H9 (cell line): ENCODE measurements around the gene SMYD1. TPM values are rescaled to one million over a fixed set of nuclear protein-coding genes. Genes with fewer than 3 reads are reported as not detected.

Experiments
- DNase-seq: peaks from one replicate; pipeline ENCODE4 v3.0.0-alpha.2; 2017
- H2AFZ ChIP-seq: one replicate; pipeline ENCODE4 v1.6.1; 2013; ENCODE audit warnings: mild to moderate bottlenecking, low read length, control low read depth, moderate library complexity
- H2AK5ac ChIP-seq: 2 replicates; pipeline ENCODE4 v1.6.1; 2013; ENCODE audit warnings: low read length, control low read depth, mixed read lengths; ENCODE audit not compliant: insufficient read length
- H2BK120ac ChIP-seq: one replicate; pipeline ENCODE4 v1.6.1; 2013; ENCODE audit warnings: low read depth, mild to moderate bottlenecking, low read length, control low read depth, inconsistent platforms; ENCODE audit not compliant: poor library complexity, severe bottlenecking
- H2BK12ac ChIP-seq: 2 replicates; pipeline ENCODE4 v1.6.1; 2013; ENCODE audit warnings: low read length, control low read depth, mixed read lengths, low read depth; ENCODE audit not compliant: insufficient read length
- H2BK15ac ChIP-seq: 2 replicates; pipeline ENCODE4 v1.6.1; 2013; ENCODE audit warnings: low read depth, low read length, control low read depth
- H2BK20ac ChIP-seq: one replicate; pipeline ENCODE4 v1.6.1; 2013; ENCODE audit warnings: low read depth, mild to moderate bottlenecking, low read length, control low read depth, inconsistent platforms; ENCODE audit not compliant: poor library complexity, severe bottlenecking
- H2BK5ac ChIP-seq: 2 replicates; pipeline ENCODE4 v1.6.1; 2013; ENCODE audit warnings: low read length, control low read depth, mixed read lengths; ENCODE audit not compliant: insufficient read length
- H3K14ac ChIP-seq: 2 replicates; pipeline ENCODE4 v1.6.1; 2013; ENCODE audit warnings: low read length, control low read depth; ENCODE audit not compliant: insufficient read depth
- H3K18ac ChIP-seq: 2 replicates; pipeline ENCODE4 v1.6.1; 2013; ENCODE audit warnings: low read depth, mild to moderate bottlenecking, mixed read lengths, low read length, control low read depth; ENCODE audit not compliant: insufficient read length
- H3K23ac ChIP-seq: 2 replicates; pipeline ENCODE4 v1.6.1; 2013; ENCODE audit warnings: low read length, control low read depth, mixed read lengths, low read depth; ENCODE audit not compliant: insufficient read length
- H3K23me2 ChIP-seq: 2 replicates; pipeline ENCODE4 v1.6.1; 2013; ENCODE audit warnings: low read depth, mild to moderate bottlenecking, mixed read lengths, low read length, control low read depth; ENCODE audit not compliant: insufficient read length, poor library complexity, severe bottlenecking
- H3K27ac ChIP-seq: 2 replicates; pipeline ENCODE4 v1.5.1; 2013; ENCODE audit warnings: low read length, control low read depth, mixed read lengths, low read depth; ENCODE audit not compliant: insufficient read length
- H3K27me3 ChIP-seq: 2 replicates; pipeline ENCODE4 v1.6.1; 2013; ENCODE audit warnings: low read length, control low read depth, inconsistent platforms; ENCODE audit not compliant: insufficient read depth
- H3K4ac ChIP-seq: 2 replicates; pipeline ENCODE4 v1.6.1; 2013; ENCODE audit warnings: low read depth, mild to moderate bottlenecking, control low read depth, inconsistent platforms, low read length, moderate library complexity
- H3K4me1 ChIP-seq: 2 replicates; pipeline ENCODE4 v1.6.1; 2013; ENCODE audit warnings: low read length, control low read depth, inconsistent platforms; ENCODE audit not compliant: insufficient read depth
- H3K4me2 ChIP-seq: 2 replicates; pipeline ENCODE4 v1.6.1; 2013; ENCODE audit warnings: low read length, control low read depth, mixed read lengths; ENCODE audit not compliant: insufficient read length, insufficient read depth
- H3K56ac ChIP-seq: 2 replicates; pipeline ENCODE4 v1.6.1; 2013; ENCODE audit warnings: low read depth, mild to moderate bottlenecking, mixed read lengths, low read length, control low read depth; ENCODE audit not compliant: insufficient read length
- H3K79me1 ChIP-seq: 2 replicates; pipeline ENCODE4 v1.6.1; 2013; ENCODE audit warnings: low read depth, mild to moderate bottlenecking, moderate library complexity, low read length, control low read depth, inconsistent platforms; ENCODE audit not compliant: insufficient read depth, poor library complexity, severe bottlenecking
- H3K79me2 ChIP-seq: 2 replicates; pipeline ENCODE4 v1.6.1; 2013; ENCODE audit warnings: low read length, control low read depth, inconsistent platforms; ENCODE audit not compliant: insufficient read depth
- H3K9ac ChIP-seq: 2 replicates; pipeline ENCODE4 v1.6.1; 2013; ENCODE audit warnings: low read length, control low read depth, mixed read lengths; ENCODE audit not compliant: insufficient read length; ENCODE audit errors: extremely low read depth
- H3K9me3 ChIP-seq: one replicate; pipeline ENCODE4 v1.6.1; 2013; ENCODE audit warnings: low read depth, low read length, inconsistent platforms; ENCODE audit not compliant: control insufficient read depth
- H3T11ph ChIP-seq: one replicate; pipeline ENCODE4 v1.6.1; 2013; ENCODE audit warnings: mild to moderate bottlenecking, low read length, control low read depth, inconsistent platforms
- H4K20me1 ChIP-seq: one replicate; pipeline ENCODE4 v1.6.1; 2013; ENCODE audit not compliant: control insufficient read depth, insufficient read length, insufficient read depth
- H4K5ac ChIP-seq: 2 replicates; pipeline ENCODE4 v1.6.1; 2013; ENCODE audit warnings: low read depth, mild to moderate bottlenecking, mixed read lengths, low read length, control low read depth; ENCODE audit not compliant: insufficient read length
- H4K8ac ChIP-seq: replicated peaks from 2 replicates; pipeline ENCODE4 v1.6.1; 2013; ENCODE audit warnings: low read length, control low read depth, mixed read lengths, low read depth; ENCODE audit not compliant: insufficient read length
- H4K91ac ChIP-seq: 2 replicates; pipeline ENCODE4 v1.6.1; 2013; ENCODE audit warnings: low read depth, mild to moderate bottlenecking, moderate library complexity, mixed read lengths, low read length, control low read depth; ENCODE audit not compliant: insufficient read length
- H3K27ac Mint-ChIP-seq, 3 experiments: 2 replicates in 2 of 3; 3 replicates in 1 of 3; pipeline ENCODE4 v1.8.0; 2020 to 2021; ENCODE audit warnings: mixed read lengths in 3 of 3, mild to moderate bottlenecking in 1 of 3, moderate library complexity in 1 of 3
- H3K27me3 Mint-ChIP-seq: 2 replicates; pipeline ENCODE4 v1.8.0; 2021; ENCODE audit warnings: low read depth, mild to moderate bottlenecking, moderate library complexity, mixed read lengths
- H3K36me3 Mint-ChIP-seq, 3 experiments: 2 replicates in 2 of 3; 3 replicates in 1 of 3; pipeline ENCODE4 v1.8.0; 2020 to 2021; ENCODE audit warnings: low read depth in 3 of 3, mixed read lengths in 3 of 3; ENCODE audit not compliant: insufficient read depth in 1 of 3
- H3K4me1 Mint-ChIP-seq, 2 experiments: 2 replicates each; pipeline ENCODE4 v1.8.0; 2020; ENCODE audit warnings: mixed read lengths in 2 of 2
- H3K4me3 Mint-ChIP-seq, 2 experiments: 2 replicates in 1 of 2; 3 replicates in 1 of 2; pipeline ENCODE4 v1.8.0; 2020 to 2021; ENCODE audit warnings: mild to moderate bottlenecking in 2 of 2, mixed read lengths in 2 of 2, moderate library complexity in 1 of 2
- H3K9me3 Mint-ChIP-seq, 2 experiments: 2 replicates in 1 of 2; 3 replicates in 1 of 2; pipeline ENCODE4 v1.8.0; 2020; ENCODE audit warnings: mild to moderate bottlenecking in 2 of 2, mixed read lengths in 2 of 2, moderate library complexity in 1 of 2
- WGBS: extraction: QIAGEN DNeasy Blood & Tissue Kit; methylation state at CpG from one replicate; pipeline ENCODE4 v1.1.7; 2013; ENCODE audit warnings: missing lambda C conversion rate, low lambda C conversion rate, mixed read lengths; ENCODE audit not compliant: insufficient read length; ENCODE audit errors: extremely low coverage; 5-methylcytosine and 5-hydroxymethylcytosine counted together
- total RNA-seq: library from RNA; stranded (reverse); gene quantifications from 2 replicates; pipeline ENCODE4 v1.2.1, GENCODE V29; 2021
- TF ChIP-seq, protein P1 (sequence below): fragments of 200-600 bp; sonication (generic); conservative IDR thresholded peaks from 3 replicates; pipeline ENCODE4 v1.8.0; 2021; ENCODE audit warnings: antibody characterized with exemption, mild to moderate bottlenecking

The SMYD1 gene
- total RNA-seq, 1 experiment from 2014 or later = not detected

- no peaks in the 10 kb centered on the region for H3K9me3 Mint-ChIP-seq
- Histone ChIP-seq H2BK120ac (no peak overlapping the region), H2AK5ac (no peak overlapping the region), H3K27me3 (no peaks in the 10 kb centered on the region), H4K20me1 (no peaks in the 10 kb centered on the region), H3K4ac (no peak overlapping the region), H4K91ac (no peak overlapping the region), H3K14ac (no peak overlapping the region; the same call in 1 of the 2 replicates), H3K9me3 (no peaks in the 10 kb centered on the region), H3K4me2 (no peak overlapping the region), H3K18ac (no peak overlapping the region), H2BK5ac (no peak overlapping the region), H2BK20ac (no peak overlapping the region), H3K56ac (no peak overlapping the region), H3K4me1 (no peaks in the 10 kb centered on the region), H3T11ph (no peak overlapping the region), H3K79me2 (no peaks in the 10 kb centered on the region), H3K23ac (no peak overlapping the region), H2BK12ac (no peak overlapping the region), H2AFZ (no peak overlapping the region), H3K79me1 (no peaks in the 10 kb centered on the region), H2BK15ac (no peak overlapping the region), H4K5ac (no peak overlapping the region), H3K27ac (no peak overlapping the region), H3K9ac (no peak overlapping the region), H3K23me2 (no peaks in the 10 kb centered on the region), H4K8ac (no peak overlapping the region)
- no CpG with 5 or more reads among the region's 3 CpGs for WGBS
- no peak overlapping the region for H3K4me3 Mint-ChIP-seq
- no peaks in the 10 kb centered on the region for H3K36me3 Mint-ChIP-seq
- DNase-seq = no peak
- TF ChIP-seq, protein P1, sequence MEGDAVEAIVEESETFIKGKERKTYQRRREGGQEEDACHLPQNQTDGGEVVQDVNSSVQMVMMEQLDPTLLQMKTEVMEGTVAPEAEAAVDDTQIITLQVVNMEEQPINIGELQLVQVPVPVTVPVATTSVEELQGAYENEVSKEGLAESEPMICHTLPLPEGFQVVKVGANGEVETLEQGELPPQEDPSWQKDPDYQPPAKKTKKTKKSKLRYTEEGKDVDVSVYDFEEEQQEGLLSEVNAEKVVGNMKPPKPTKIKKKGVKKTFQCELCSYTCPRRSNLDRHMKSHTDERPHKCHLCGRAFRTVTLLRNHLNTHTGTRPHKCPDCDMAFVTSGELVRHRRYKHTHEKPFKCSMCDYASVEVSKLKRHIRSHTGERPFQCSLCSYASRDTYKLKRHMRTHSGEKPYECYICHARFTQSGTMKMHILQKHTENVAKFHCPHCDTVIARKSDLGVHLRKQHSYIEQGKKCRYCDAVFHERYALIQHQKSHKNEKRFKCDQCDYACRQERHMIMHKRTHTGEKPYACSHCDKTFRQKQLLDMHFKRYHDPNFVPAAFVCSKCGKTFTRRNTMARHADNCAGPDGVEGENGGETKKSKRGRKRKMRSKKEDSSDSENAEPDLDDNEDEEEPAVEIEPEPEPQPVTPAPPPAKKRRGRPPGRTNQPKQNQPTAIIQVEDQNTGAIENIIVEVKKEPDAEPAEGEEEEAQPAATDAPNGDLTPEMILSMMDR = no peak
- no peaks in the 10 kb centered on the region for H3K27me3 Mint-ChIP-seq
- H3K4me1 Mint-ChIP-seq = peaks cover 8 to 16% of the 10 kb centered on the region in 2 experiments
- H3K27ac Mint-ChIP-seq = no peak overlapping the region
Observed at GRCh38 chr2:88091943-88092342, 24.3 kb downstream of the SMYD1 start.
